ENCODE results near the gene NCKAP5.

DNA sequence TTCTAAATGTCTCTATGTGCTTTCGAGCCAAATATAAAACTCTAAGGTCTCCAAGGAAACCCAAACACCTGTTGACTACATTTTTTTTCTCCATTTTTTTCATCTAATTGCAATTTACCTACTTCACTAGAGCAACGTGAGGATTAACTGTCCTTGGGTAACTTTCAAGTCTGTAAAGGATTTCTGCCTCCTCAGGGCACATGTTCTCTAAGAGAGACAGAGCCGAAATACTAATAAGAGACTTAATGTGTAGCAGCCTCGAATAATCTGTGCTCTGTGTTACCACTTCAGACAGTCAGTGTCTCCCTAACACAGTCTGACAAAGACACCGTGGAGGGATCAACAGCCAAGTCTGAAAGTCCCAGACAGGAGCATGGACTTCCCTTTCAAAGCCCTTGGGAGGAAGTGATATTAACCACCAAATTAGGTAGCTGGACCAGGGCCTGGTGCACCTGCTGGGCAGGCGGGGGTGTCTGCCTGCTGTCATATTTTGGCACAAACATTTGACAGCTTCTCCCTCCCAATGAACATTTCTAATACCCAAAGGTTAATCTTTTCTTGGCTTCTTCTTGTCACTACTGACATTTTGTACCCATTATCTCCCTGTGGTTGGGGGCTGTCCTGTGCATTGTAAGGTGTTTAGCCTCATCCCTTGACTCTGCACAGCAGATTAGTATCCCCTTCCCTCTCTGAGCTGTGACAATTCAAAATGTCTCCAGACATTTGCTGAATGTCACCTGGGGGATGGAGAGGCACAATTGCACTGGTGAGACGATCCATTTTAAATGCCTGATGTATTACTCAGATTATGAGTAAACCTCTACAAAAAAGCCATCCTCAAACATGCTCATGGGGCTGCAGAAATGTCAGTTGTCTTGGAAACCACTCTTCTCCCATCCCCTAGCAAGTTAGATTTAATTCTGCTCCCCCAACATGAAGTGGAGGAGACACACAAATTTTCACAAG is 852.6 kb downstream of the NCKAP5 start:
- TF ChIP-seq, protein P1, sequence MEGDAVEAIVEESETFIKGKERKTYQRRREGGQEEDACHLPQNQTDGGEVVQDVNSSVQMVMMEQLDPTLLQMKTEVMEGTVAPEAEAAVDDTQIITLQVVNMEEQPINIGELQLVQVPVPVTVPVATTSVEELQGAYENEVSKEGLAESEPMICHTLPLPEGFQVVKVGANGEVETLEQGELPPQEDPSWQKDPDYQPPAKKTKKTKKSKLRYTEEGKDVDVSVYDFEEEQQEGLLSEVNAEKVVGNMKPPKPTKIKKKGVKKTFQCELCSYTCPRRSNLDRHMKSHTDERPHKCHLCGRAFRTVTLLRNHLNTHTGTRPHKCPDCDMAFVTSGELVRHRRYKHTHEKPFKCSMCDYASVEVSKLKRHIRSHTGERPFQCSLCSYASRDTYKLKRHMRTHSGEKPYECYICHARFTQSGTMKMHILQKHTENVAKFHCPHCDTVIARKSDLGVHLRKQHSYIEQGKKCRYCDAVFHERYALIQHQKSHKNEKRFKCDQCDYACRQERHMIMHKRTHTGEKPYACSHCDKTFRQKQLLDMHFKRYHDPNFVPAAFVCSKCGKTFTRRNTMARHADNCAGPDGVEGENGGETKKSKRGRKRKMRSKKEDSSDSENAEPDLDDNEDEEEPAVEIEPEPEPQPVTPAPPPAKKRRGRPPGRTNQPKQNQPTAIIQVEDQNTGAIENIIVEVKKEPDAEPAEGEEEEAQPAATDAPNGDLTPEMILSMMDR (IDR thresholded peaks at IDR 0.05): no peak
- TF ChIP-seq POLR2A (IDR thresholded peaks at IDR 0.05): no peak

Data from prostate gland (tissue), 2 donors.